ENCODE measurements around the gene ZNF132.
A peak's percentile ranks its signal among the peaks of the same experiment; 100 is the strongest.

The ZNF132 gene

GRCh38 chr19:58395220-58395978, 44.6 kb downstream of the ZNF132 start, which contains the start of gene RNF225 (continued):
- TF ChIP-seq ZBTB48 (tag by site-specific recombination; IDR thresholded peaks at IDR 0.05) (no peak), ZXDB (tag by site-specific recombination; IDR thresholded peaks at IDR 0.05) (no peak), ZSCAN30 (tag by site-specific recombination; IDR thresholded peaks at IDR 0.05) (no peak), ZBTB6 (tag by site-specific recombination; IDR thresholded peaks at IDR 0.05) (no peak), KLF1 (tag by site-specific recombination; IDR thresholded peaks at IDR 0.05) (peak; percentile 13; the same call in 1 of the 2 replicates), ZFP41 (tag by site-specific recombination; IDR thresholded peaks at IDR 0.05; ENCODE audit: borderline replicate concordance) (no peak), ZNF16 (tag by site-specific recombination; IDR thresholded peaks at IDR 0.05; ENCODE audit: low read depth) (no peak), ZNF2 (tag by site-specific recombination; IDR thresholded peaks at IDR 0.05) (no peak), ZNF623 (tag by site-specific recombination; IDR thresholded peaks at IDR 0.05) (no peak), ZNF169 (tag by site-specific recombination; IDR thresholded peaks at IDR 0.05) (no peak), BCL6B (tag by site-specific recombination; IDR thresholded peaks at IDR 0.05) (no peak), ELK4 (IDR thresholded peaks at IDR 0.05; ENCODE audit: borderline replicate concordance, low read depth, low read length) (no peak), PBX3 (CRISPR knock-in tag; IDR thresholded peaks at IDR 0.05) (no peak), PRDM10 (tag by site-specific recombination; IDR thresholded peaks at IDR 0.05) (peak; percentile 85), ZNF211 (tag by site-specific recombination; IDR thresholded peaks at IDR 0.05; ENCODE audit: low read depth) (no peak), ZNF121 (tag by site-specific recombination; IDR thresholded peaks at IDR 0.05) (no peak), ZNF146 (tag by site-specific recombination; IDR thresholded peaks at IDR 0.05) (no peak), ZNF658 (tag by site-specific recombination; IDR thresholded peaks at IDR 0.05) (no peak), PRDM4 (tag by site-specific recombination; IDR thresholded peaks at IDR 0.05) (no peak), ZNF561 (tag by site-specific recombination; IDR thresholded peaks at IDR 0.05; ENCODE audit: borderline replicate concordance) (no peak), ZNF624 (tag by site-specific recombination; IDR thresholded peaks at IDR 0.05) (no peak), ZNF530 (tag by site-specific recombination; IDR thresholded peaks at IDR 0.05; ENCODE audit: low read depth) (no peak), PATZ1 (tag by site-specific recombination; IDR thresholded peaks at IDR 0.05) (0 out of 2 replicates have a peak, but pooled peaks have one; percentile 13), SP3 (tag by site-specific recombination; IDR thresholded peaks at IDR 0.05) (peak; percentile 59; the same call in 1 of the 2 replicates), ZNF175 (tag by site-specific recombination; IDR thresholded peaks at IDR 0.05) (no peak), GLI2 (tag by site-specific recombination; IDR thresholded peaks at IDR 0.05; ENCODE audit: borderline replicate concordance, low read depth) (no peak)
